ENCODE measurements around the gene NAV2. TPM values are rescaled to one million over a fixed set of nuclear protein-coding genes. Genes with fewer than 3 reads are reported as not detected.

Gene NAV2
- total RNA-seq, 1 donor from 2014 or later = 9.6 TPM

DNA sequence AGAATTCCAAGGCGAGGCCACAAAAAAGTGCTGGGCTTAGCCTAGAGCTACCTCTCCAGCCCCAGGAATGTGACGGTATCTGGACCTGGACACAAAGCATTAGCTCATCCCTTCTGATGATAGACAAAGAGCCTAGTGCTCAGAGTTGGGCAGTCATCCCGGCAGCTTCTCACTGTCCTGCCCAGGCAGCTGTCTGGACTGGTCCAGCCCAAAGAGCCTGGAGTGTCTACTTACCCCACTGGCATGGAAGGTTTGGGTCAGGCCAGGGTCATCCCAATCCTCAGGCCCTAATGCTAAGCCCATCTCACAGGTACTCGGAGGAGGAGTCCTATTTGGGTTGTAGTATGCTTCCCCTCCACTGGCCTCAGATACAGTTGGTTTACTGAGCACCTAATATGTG is 31.0 kb downstream of the NAV2 start:
- no peaks in the 10 kb centered on the region for H3K27me3 ChIP-seq
- TF ChIP-seq, protein P1, sequence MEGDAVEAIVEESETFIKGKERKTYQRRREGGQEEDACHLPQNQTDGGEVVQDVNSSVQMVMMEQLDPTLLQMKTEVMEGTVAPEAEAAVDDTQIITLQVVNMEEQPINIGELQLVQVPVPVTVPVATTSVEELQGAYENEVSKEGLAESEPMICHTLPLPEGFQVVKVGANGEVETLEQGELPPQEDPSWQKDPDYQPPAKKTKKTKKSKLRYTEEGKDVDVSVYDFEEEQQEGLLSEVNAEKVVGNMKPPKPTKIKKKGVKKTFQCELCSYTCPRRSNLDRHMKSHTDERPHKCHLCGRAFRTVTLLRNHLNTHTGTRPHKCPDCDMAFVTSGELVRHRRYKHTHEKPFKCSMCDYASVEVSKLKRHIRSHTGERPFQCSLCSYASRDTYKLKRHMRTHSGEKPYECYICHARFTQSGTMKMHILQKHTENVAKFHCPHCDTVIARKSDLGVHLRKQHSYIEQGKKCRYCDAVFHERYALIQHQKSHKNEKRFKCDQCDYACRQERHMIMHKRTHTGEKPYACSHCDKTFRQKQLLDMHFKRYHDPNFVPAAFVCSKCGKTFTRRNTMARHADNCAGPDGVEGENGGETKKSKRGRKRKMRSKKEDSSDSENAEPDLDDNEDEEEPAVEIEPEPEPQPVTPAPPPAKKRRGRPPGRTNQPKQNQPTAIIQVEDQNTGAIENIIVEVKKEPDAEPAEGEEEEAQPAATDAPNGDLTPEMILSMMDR (IDR thresholded peaks at IDR 0.05) = no peak
- TF ChIP-seq EZH2phosphoT487 (IDR thresholded peaks at IDR 0.05) (no peak), EZH2 (IDR thresholded peaks at IDR 0.05) (no peak)
- H3K4me3 ChIP-seq = no peak overlapping the region
- no peak overlapping the region for H3K27ac ChIP-seq
- DNase-seq (ENCODE audit: low spot score) = no peak
- H3K9ac ChIP-seq = no peak overlapping the region
- peaks cover 16% of the 10 kb centered on the region for H3K4me1 ChIP-seq
- H3K9me3 ChIP-seq (ENCODE audit: low read depth) = no peaks in the 10 kb centered on the region
- H4K20me1 ChIP-seq (ENCODE audit: low read depth) = no peaks in the 10 kb centered on the region
- no peak overlapping the region for H3K27ac Mint-ChIP-seq
- H3K27me3 Mint-ChIP-seq (ENCODE audit: insufficient read depth, low read depth) = no peaks in the 10 kb centered on the region
- H2AFZ ChIP-seq (replicated peaks) = no peak overlapping the region
- no peaks in the 10 kb centered on the region for H3K36me3 ChIP-seq
- peaks cover 25% of the 10 kb centered on the region for H3K4me1 Mint-ChIP-seq
- no peaks in the 10 kb centered on the region for H3K79me2 ChIP-seq (ENCODE audit: low read depth)
- peaks cover 7% of the 10 kb centered on the region for H3K36me3 Mint-ChIP-seq
- no peak overlapping the region for H3K4me3 Mint-ChIP-seq
- H3F3A ChIP-seq (ENCODE audit: low read depth) = peaks cover 8% of the 10 kb centered on the region
- no peak overlapping the region for H3K4me2 ChIP-seq
- H3K9me3 Mint-ChIP-seq = peaks cover 2% of the 10 kb centered on the region

DNA sequence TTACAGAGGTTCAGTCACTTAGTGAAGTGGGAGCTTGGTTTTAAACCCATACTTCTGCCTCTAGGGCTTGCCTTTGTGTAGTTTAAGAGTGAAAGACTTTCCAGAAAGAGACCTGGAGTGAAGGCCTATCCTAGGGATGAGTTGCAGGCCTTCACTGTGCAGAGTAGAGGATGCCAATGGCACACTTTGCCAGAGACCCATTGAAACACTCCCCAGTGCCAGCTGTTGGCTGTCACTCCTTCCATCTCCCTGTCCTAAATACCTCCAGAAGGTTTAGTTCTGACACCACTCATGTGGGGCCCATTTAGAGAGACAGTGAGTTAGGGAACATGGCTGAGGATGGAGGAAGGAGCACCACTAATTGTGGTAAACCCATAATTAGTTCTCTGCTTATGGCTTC is 31.5 kb downstream of the NAV2 start:
- H3K9ac ChIP-seq = no peak overlapping the region
- H3K4me3 ChIP-seq = no peak overlapping the region
- H3K4me1 ChIP-seq = peaks cover 16% of the 10 kb centered on the region
- no peak overlapping the region for H3K27ac ChIP-seq
- Mint-ChIP-seq H3K4me3 (no peak overlapping the region), H3K4me1 (peaks cover 21% of the 10 kb centered on the region), H3K9me3 (peaks cover 2% of the 10 kb centered on the region), H3K27ac (no peak overlapping the region), H3K36me3 (peaks cover 7% of the 10 kb centered on the region), H3K27me3 (ENCODE audit: insufficient read depth, low read depth) (no peaks in the 10 kb centered on the region)
- H3K79me2 ChIP-seq (ENCODE audit: low read depth) = no peaks in the 10 kb centered on the region
- H3F3A ChIP-seq (ENCODE audit: low read depth) = peaks cover 8% of the 10 kb centered on the region
- H3K36me3 ChIP-seq = no peaks in the 10 kb centered on the region
- no peak for DNase-seq (ENCODE audit: low spot score)
- H2AFZ ChIP-seq (replicated peaks) = no peak overlapping the region
- no peaks in the 10 kb centered on the region for H3K27me3 ChIP-seq
- H4K20me1 ChIP-seq (ENCODE audit: low read depth) = no peaks in the 10 kb centered on the region
- TF ChIP-seq, protein P1 (IDR thresholded peaks at IDR 0.05) = no peak
- TF ChIP-seq EZH2phosphoT487 (IDR thresholded peaks at IDR 0.05) (no peak), EZH2 (IDR thresholded peaks at IDR 0.05) (no peak)
- no peaks in the 10 kb centered on the region for H3K9me3 ChIP-seq (ENCODE audit: low read depth)
- H3K4me2 ChIP-seq = no peak overlapping the region

DNA sequence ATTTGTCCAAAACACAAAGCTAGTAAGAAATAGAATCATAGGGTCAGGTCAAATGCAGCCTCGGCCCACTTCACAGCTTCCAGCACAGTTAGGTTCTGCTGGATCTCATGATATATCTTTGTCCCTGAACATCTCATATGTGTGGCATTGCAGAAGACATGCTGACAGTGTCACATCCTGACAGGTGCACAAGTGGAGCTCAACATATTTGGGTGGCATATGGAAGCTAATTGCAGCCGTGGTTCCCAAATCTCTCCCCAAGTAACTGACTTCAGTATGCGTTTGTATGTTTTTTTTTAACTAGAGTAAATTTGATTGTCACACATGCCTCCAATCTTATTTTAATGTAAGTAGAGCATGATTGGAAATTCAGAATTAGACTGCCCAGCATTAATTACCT is 33.4 kb downstream of the NAV2 start:
- Histone ChIP-seq H3K27ac (no peak overlapping the region), H3K4me3 (no peak overlapping the region), H3K4me2 (no peak overlapping the region), H4K20me1 (ENCODE audit: low read depth) (no peaks in the 10 kb centered on the region), H3K36me3 (no peaks in the 10 kb centered on the region), H3F3A (ENCODE audit: low read depth) (no peaks in the 10 kb centered on the region), H3K4me1 (no peaks in the 10 kb centered on the region), H2AFZ (replicated peaks) (no peak overlapping the region), H3K9ac (no peak overlapping the region), H3K27me3 (no peaks in the 10 kb centered on the region), H3K79me2 (ENCODE audit: low read depth) (no peaks in the 10 kb centered on the region), H3K9me3 (ENCODE audit: low read depth) (no peaks in the 10 kb centered on the region)
- H3K36me3 Mint-ChIP-seq = peaks cover 7% of the 10 kb centered on the region
- no peak for TF ChIP-seq EZH2 (IDR thresholded peaks at IDR 0.05)
- TF ChIP-seq EZH2phosphoT487 (IDR thresholded peaks at IDR 0.05) = no peak
- TF ChIP-seq, protein P1 (IDR thresholded peaks at IDR 0.05) = no peak
- peaks cover 2% of the 10 kb centered on the region for H3K27me3 Mint-ChIP-seq (ENCODE audit: insufficient read depth, low read depth)
- no peak for DNase-seq (ENCODE audit: low spot score)
- no peak overlapping the region for H3K27ac Mint-ChIP-seq
- H3K9me3 Mint-ChIP-seq = peaks cover 2% of the 10 kb centered on the region
- H3K4me1 Mint-ChIP-seq = peaks cover 5% of the 10 kb centered on the region
- no peak overlapping the region for H3K4me3 Mint-ChIP-seq

Measured in neural progenitor cell (in vitro differentiated cells).